Adipose tissue (tissue), 3 donors: Measurements from ENCODE around the gene PRSS21. TPM values are rescaled to one million over a fixed set of nuclear protein-coding genes. Genes with fewer than 3 reads are reported as not detected.

Experiments
- H3K27ac ChIP-seq: one replicate; pipeline ENCODE4 v1.5.1; 2013; ENCODE audit warnings: low read depth, low read length
- WGBS, 3 donors: extraction: QIAGEN DNeasy Blood & Tissue Kit; methylation state at CpG; one replicate each; pipeline ENCODE4 v1.1.7; 2013; 5-methylcytosine and 5-hydroxymethylcytosine counted together
- polyA plus RNA-seq, 3 donors: library from polyadenylated mRNA; stranded (reverse); fragments of 200-250 nt; gene quantifications; one replicate each; pipeline ENCODE4 v1.2.3, GENCODE V29; 2013
- donor health status: healthy with polysubstance abuse.
- donor health status: Bipolar disorder and iron deficiency.
- donor health status: healthy.

Gene PRSS21
- polyA plus RNA-seq, 3 donors = 0.39 to 0.77 TPM; not detected in 1

- 11 to 12% (median 12%) methylated on average over 27 of the region's 27 CpGs for WGBS, 3 donors
- peak overlapping the region; percentile 68 for H3K27ac ChIP-seq
Measured at GRCh38 chr16:2777903-2778629, 39.0 kb upstream of the PRSS21 start.

GRCh38 chr16:2778630-2778958, 38.4 kb upstream of the PRSS21 start:
- H3K27ac ChIP-seq = no peak overlapping the region
- WGBS, 3 donors = 93 to 96% (median 94%) methylated on average over 12 of the region's 12 CpGs

- WGBS, 3 donors = 86 to 88% (median 87%) methylated on average over 23 of the region's 23 CpGs
- H3K27ac ChIP-seq = no peak overlapping the region
Measured at GRCh38 chr16:2779151-2779920, 37.7 kb upstream of the PRSS21 start.

GRCh38 chr16:2779978-2780898, 36.8 kb upstream of the PRSS21 start:
- WGBS, 3 donors = 63 to 77% (median 70%) methylated on average over 17 of the region's 17 CpGs
- H3K27ac ChIP-seq = no peak overlapping the region

GRCh38 chr16:2782583-2783351, 34.3 kb upstream of the PRSS21 start:
- no peak overlapping the region for H3K27ac ChIP-seq
- WGBS, 3 donors = 79 to 86% (median 80%) methylated on average over 20 of the region's 20 CpGs

- WGBS, 3 donors = 87 to 94% (median 88%) methylated on average over 15 of the region's 15 CpGs
- H3K27ac ChIP-seq = no peak overlapping the region
Measured at GRCh38 chr16:2783581-2784357, 33.3 kb upstream of the PRSS21 start.

- whole genome bisulfite sequencing, 3 donors = 53 to 57% (median 56%) methylated on average over 13 to 15 of the region's 15 CpGs
- H3K27ac ChIP-seq = no peak overlapping the region
Measured at GRCh38 chr16:2784358-2785100, 32.5 kb upstream of the PRSS21 start.

- WGBS, 3 donors = 12 to 15% (median 13%) methylated on average over 57 to 79 of the region's 79 CpGs
- no peak overlapping the region for H3K27ac ChIP-seq
Measured at GRCh38 chr16:2785101-2785991, 31.7 kb upstream of the PRSS21 start.

- WGBS, 3 donors = 39 to 54% (median 51%) methylated on average over 15 of the region's 15 CpGs
- H3K27ac ChIP-seq = no peak overlapping the region
Measured at GRCh38 chr16:2786061-2786825, 30.8 kb upstream of the PRSS21 start.

- H3K27ac ChIP-seq = no peak overlapping the region
- 44 to 51% (median 49%) methylated on average over 3 of the region's 3 CpGs for WGBS, 3 donors
Measured at GRCh38 chr16:2786826-2787151, 30.2 kb upstream of the PRSS21 start.

GRCh38 chr16:2787406-2787805, 29.6 kb upstream of the PRSS21 start, which contains the start of gene PRSS33:
Gene PRSS33, minus strand, starts transcription at chr16:2787560. Its CDS starts 1,013 bp downstream, at chr16:2786547.
- 18 to 29% (median 22%) methylated on average over 10 of the region's 10 CpGs for WGBS, 3 donors

GRCh38 chr16:2787961-2788360, 29.1 kb upstream of the PRSS21 start:
- no peak overlapping the region for H3K27ac ChIP-seq
- 20 to 52% (median 36%) methylated on average over 7 of the region's 7 CpGs for WGBS, 3 donors

More at GRCh38 chr16:2787406-2787805, 29.6 kb upstream of the PRSS21 start, which contains the start of gene PRSS33:
- H3K27ac ChIP-seq = no peak within 1 kb of the TSS

GRCh38 chr16:2790631-2791030, 26.4 kb upstream of the PRSS21 start:
- no peak overlapping the region for H3K27ac ChIP-seq
- WGBS, 3 donors = 78 to 81% (median 80%) methylated on average over 5 of the region's 5 CpGs

- WGBS, 3 donors = 60 to 73% (median 62%) methylated on average over 8 of the region's 8 CpGs
Measured at GRCh38 chr16:2791174-2791573, 25.9 kb upstream of the PRSS21 start.

GRCh38 chr16:2792940-2793339, 24.1 kb upstream of the PRSS21 start:
- 84 to 88% (median 84%) methylated on average over 10 of the region's 10 CpGs for WGBS, 3 donors
- H3K27ac ChIP-seq = no peak overlapping the region

More at GRCh38 chr16:2791174-2791573, 25.9 kb upstream of the PRSS21 start:
- no peak overlapping the region for H3K27ac ChIP-seq
